Activated naive CD8-positive, alpha-beta T cell (primary cell): ENCODE measurements around the gene PLCL1.

ENCODE experiments used
- H3K27ac Mint-ChIP-seq: one replicate; pipeline ENCODE4 v1.8.0; 2021; ENCODE audit warnings: mixed read lengths
- H3K27me3 Mint-ChIP-seq: one replicate; pipeline ENCODE4 v1.8.0; 2021; ENCODE audit warnings: mixed read lengths
- H3K36me3 Mint-ChIP-seq: one replicate; pipeline ENCODE4 v1.8.0; 2021; ENCODE audit warnings: mixed read lengths
- H3K4me1 Mint-ChIP-seq: one replicate; pipeline ENCODE4 v1.8.0; 2021; ENCODE audit warnings: low read depth, mixed read lengths
- H3K4me3 Mint-ChIP-seq: one replicate; pipeline ENCODE4 v1.8.0; 2021; ENCODE audit warnings: mild to moderate bottlenecking, mixed read lengths
- H3K9me3 Mint-ChIP-seq: one replicate; pipeline ENCODE4 v1.8.0; 2021; ENCODE audit warnings: low read depth, mixed read lengths

PLCL1 gene

GRCh38 chr2:197879812-197880408 lies 75.5 kb downstream of the PLCL1 start:
- H3K27me3 Mint-ChIP-seq, result no peaks in the 10 kb centered on the region
- no peak overlapping the region for H3K27ac Mint-ChIP-seq
- H3K36me3 Mint-ChIP-seq, result peaks cover 2% of the 10 kb centered on the region
- peaks cover 5% of the 10 kb centered on the region for H3K4me1 Mint-ChIP-seq
- no peaks in the 10 kb centered on the region for H3K9me3 Mint-ChIP-seq
- no peak overlapping the region for H3K4me3 Mint-ChIP-seq

- no peak overlapping the region for H3K27ac Mint-ChIP-seq
- no peaks in the 10 kb centered on the region for H3K9me3 Mint-ChIP-seq
- H3K4me1 Mint-ChIP-seq, result peaks cover 9% of the 10 kb centered on the region
- peaks cover 7% of the 10 kb centered on the region for H3K36me3 Mint-ChIP-seq
- no peak overlapping the region for H3K4me3 Mint-ChIP-seq
- H3K27me3 Mint-ChIP-seq, result no peaks in the 10 kb centered on the region
These were observed 79.1 kb downstream of the PLCL1 start for GRCh38 chr2:197883354-197884032.

GRCh38 chr2:197884252-197884651 lies 79.9 kb downstream of the PLCL1 start:
- no peak overlapping the region for H3K4me3 Mint-ChIP-seq
- no peak overlapping the region for H3K27ac Mint-ChIP-seq
- peaks cover 14% of the 10 kb centered on the region for H3K4me1 Mint-ChIP-seq
- peaks cover 7% of the 10 kb centered on the region for H3K36me3 Mint-ChIP-seq
- no peaks in the 10 kb centered on the region for H3K9me3 Mint-ChIP-seq
- H3K27me3 Mint-ChIP-seq, result no peaks in the 10 kb centered on the region

GRCh38 chr2:197885126-197885525 lies 80.7 kb downstream of the PLCL1 start:
- H3K36me3 Mint-ChIP-seq, result peaks cover 7% of the 10 kb centered on the region
- H3K4me3 Mint-ChIP-seq, result no peak overlapping the region
- H3K9me3 Mint-ChIP-seq, result no peaks in the 10 kb centered on the region
- H3K27me3 Mint-ChIP-seq, result no peaks in the 10 kb centered on the region
- H3K4me1 Mint-ChIP-seq, result peaks cover 20% of the 10 kb centered on the region
- H3K27ac Mint-ChIP-seq, result no peak overlapping the region

GRCh38 chr2:197885587-197885986 lies 81.2 kb downstream of the PLCL1 start:
- H3K27me3 Mint-ChIP-seq, result no peaks in the 10 kb centered on the region
- H3K27ac Mint-ChIP-seq, result no peak overlapping the region
- H3K9me3 Mint-ChIP-seq, result no peaks in the 10 kb centered on the region
- H3K4me1 Mint-ChIP-seq, result peaks cover 20% of the 10 kb centered on the region
- no peak overlapping the region for H3K4me3 Mint-ChIP-seq
- H3K36me3 Mint-ChIP-seq, result peaks cover 7% of the 10 kb centered on the region

- peak overlapping the region; percentile 41 for H3K27ac Mint-ChIP-seq
- peaks cover 38% of the 10 kb centered on the region for H3K4me1 Mint-ChIP-seq
These were observed 83.9 kb downstream of the PLCL1 start for GRCh38 chr2:197888321-197888720.

GRCh38 chr2:197889041-197889440 lies 84.6 kb downstream of the PLCL1 start:
- Mint-ChIP-seq H3K36me3 (peaks cover 7% of the 10 kb centered on the region), H3K27me3 (no peaks in the 10 kb centered on the region), H3K27ac (peak overlapping the region; percentile 82), H3K9me3 (no peaks in the 10 kb centered on the region), H3K4me3 (peak overlapping the region; percentile 50), H3K4me1 (peaks cover 41% of the 10 kb centered on the region)

More at GRCh38 chr2:197888321-197888720, 83.9 kb downstream of the PLCL1 start:
- no peaks in the 10 kb centered on the region for H3K9me3 Mint-ChIP-seq
- peaks cover 7% of the 10 kb centered on the region for H3K36me3 Mint-ChIP-seq
- H3K27me3 Mint-ChIP-seq, result no peaks in the 10 kb centered on the region
- peak overlapping the region; percentile 25 for H3K4me3 Mint-ChIP-seq

- no peak overlapping the region for H3K27ac Mint-ChIP-seq
- H3K4me1 Mint-ChIP-seq, result peaks cover 43% of the 10 kb centered on the region
- no peaks in the 10 kb centered on the region for H3K27me3 Mint-ChIP-seq
- no peak overlapping the region for H3K4me3 Mint-ChIP-seq
- peaks cover 5% of the 10 kb centered on the region for H3K36me3 Mint-ChIP-seq
- H3K9me3 Mint-ChIP-seq, result no peaks in the 10 kb centered on the region
These were observed 85.8 kb downstream of the PLCL1 start for GRCh38 chr2:197890168-197890567.

GRCh38 chr2:197891897-197892442 lies 87.6 kb downstream of the PLCL1 start:
- H3K27ac Mint-ChIP-seq, result peak overlapping the region; percentile 77
- H3K36me3 Mint-ChIP-seq, result no peaks in the 10 kb centered on the region
- H3K4me3 Mint-ChIP-seq, result peak overlapping the region; percentile 24
- no peaks in the 10 kb centered on the region for H3K9me3 Mint-ChIP-seq
- no peaks in the 10 kb centered on the region for H3K27me3 Mint-ChIP-seq
- peaks cover 43% of the 10 kb centered on the region for H3K4me1 Mint-ChIP-seq

GRCh38 chr2:197893403-197894177 lies 89.2 kb downstream of the PLCL1 start:
- H3K27ac Mint-ChIP-seq, result peak overlapping the region; percentile 25
- no peaks in the 10 kb centered on the region for H3K9me3 Mint-ChIP-seq
- H3K27me3 Mint-ChIP-seq, result no peaks in the 10 kb centered on the region
- H3K36me3 Mint-ChIP-seq, result peaks cover 2% of the 10 kb centered on the region
- H3K4me3 Mint-ChIP-seq, result no peak overlapping the region
- peaks cover 35% of the 10 kb centered on the region for H3K4me1 Mint-ChIP-seq

GRCh38 chr2:197894751-197895274 lies 90.4 kb downstream of the PLCL1 start:
- Mint-ChIP-seq H3K36me3 (peaks cover 2% of the 10 kb centered on the region), H3K27ac (no peak overlapping the region), H3K9me3 (no peaks in the 10 kb centered on the region), H3K27me3 (peaks cover under 1% of the 10 kb centered on the region), H3K4me3 (no peak overlapping the region), H3K4me1 (peaks cover 27% of the 10 kb centered on the region)

GRCh38 chr2:197897960-197898678 lies 93.7 kb downstream of the PLCL1 start:
- no peaks in the 10 kb centered on the region for H3K9me3 Mint-ChIP-seq
- no peak overlapping the region for H3K27ac Mint-ChIP-seq
- H3K4me1 Mint-ChIP-seq, result peaks cover 8% of the 10 kb centered on the region
- H3K36me3 Mint-ChIP-seq, result peaks cover 7% of the 10 kb centered on the region
- H3K27me3 Mint-ChIP-seq, result peaks cover 7% of the 10 kb centered on the region
- H3K4me3 Mint-ChIP-seq, result no peak overlapping the region

GRCh38 chr2:197904446-197904845 lies 100.1 kb downstream of the PLCL1 start:
- Mint-ChIP-seq H3K27ac (peak overlapping the region; percentile 43), H3K36me3 (peaks cover 16% of the 10 kb centered on the region), H3K9me3 (no peaks in the 10 kb centered on the region), H3K4me3 (peak overlapping the region; percentile 31), H3K4me1 (peaks cover 18% of the 10 kb centered on the region), H3K27me3 (peaks cover 12% of the 10 kb centered on the region)

- Mint-ChIP-seq H3K27me3 (peaks cover 7% of the 10 kb centered on the region), H3K4me1 (peaks cover 21% of the 10 kb centered on the region), H3K4me3 (no peak overlapping the region), H3K36me3 (peaks cover 17% of the 10 kb centered on the region), H3K9me3 (no peaks in the 10 kb centered on the region), H3K27ac (no peak overlapping the region)
These were observed 103.8 kb downstream of the PLCL1 start for GRCh38 chr2:197908156-197908555.
